Measurements from ENCODE around the gene MAPKAPK2. TPM values are rescaled to one million over a fixed set of nuclear protein-coding genes. Genes with fewer than 3 reads are reported as not detected.

MAPKAPK2 gene
- total RNA-seq, 1 experiment from 2014 or later = 51.1 TPM

- H3K36me3 ChIP-seq (ENCODE audit: control insufficient read depth in 1 of 2, insufficient read depth in 2 of 2, low read length in 2 of 2) = no peaks in the 10 kb centered on the region
- H3K9ac ChIP-seq (ENCODE audit: low read length) = no peak overlapping the region
- no peak overlapping the region for H2AFZ ChIP-seq (ENCODE audit: low read depth, low read length, poor library complexity, severe bottlenecking)
- no peak overlapping the region for H3K27ac ChIP-seq (ENCODE audit: low read depth, low read length)
- H3K9me3 ChIP-seq (ENCODE audit: control insufficient read depth in 1 of 2, insufficient read depth in 1 of 2, low read depth in 1 of 2, low read length in 2 of 2) = no peaks in the 10 kb centered on the region
- intact Hi-C loops (cut with micrococcal nuclease) = no loop called here
- peaks cover 6 to 16% of the 10 kb centered on the region in 2 experiments for H3K4me1 ChIP-seq (ENCODE audit: control insufficient read depth in 1 of 2, insufficient read depth in 2 of 2, low read length in 2 of 2)
- H3K4me3 ChIP-seq (replicated peaks in 1 of 2; ENCODE audit: low read depth in 1 of 2, low read length in 2 of 2) = no peak overlapping the region
- no peaks in the 10 kb centered on the region for H4K20me1 ChIP-seq (ENCODE audit: insufficient read depth)
- ChIA-PET RAD21 (ENCODE audit: low non-redundant PET in 1 of 2, low total read pairs in 2 of 2, uncharacterized antibody in 2 of 2, unreplicated experiment in 2 of 2) (no interaction called here), CTCF (interaction anchor here (0.7 to 2.3 kb wide), 6 partner anchors 10 to 267 kb away, joined by 3 to 12 read pairs (median 3); no protein-coding TSS in a partner anchor), POLR2A (no interaction called here)
- H3K79me2 ChIP-seq (ENCODE audit: insufficient read depth, low read length) = peaks cover 88% of the 10 kb centered on the region
- no peak for DNase-seq (ENCODE audit: low read depth, low spot score)
- H3K27me3 ChIP-seq (ENCODE audit: insufficient read depth, low read length) = no peaks in the 10 kb centered on the region
- peak overlapping the region; percentile 26; the same call in 1 of the 2 replicates for H3K4me2 ChIP-seq (ENCODE audit: low read length)
- no peaks in the 10 kb centered on the region for H3K9me2 ChIP-seq (ENCODE audit: insufficient read depth)
- TF ChIP-seq YY1 (IDR thresholded peaks at IDR 0.05; ENCODE audit: extremely low read depth, insufficient replicate concordance, low read depth, low read length) (no peak), FOSL1 (IDR thresholded peaks at IDR 0.05; ENCODE audit: low read depth) (no peak), JUND (IDR thresholded peaks at IDR 0.05) (no peak), EZH2 (IDR thresholded peaks at IDR 0.05) (no peak), TCF7L2 (IDR thresholded peaks at IDR 0.05; ENCODE audit: borderline replicate concordance, extremely low read depth, insufficient read depth, insufficient read length) (no peak), ZNF274 (IDR thresholded peaks at IDR 0.05; ENCODE audit: low read depth, low read length) (no peak)
- TF ChIP-seq, protein P1, sequence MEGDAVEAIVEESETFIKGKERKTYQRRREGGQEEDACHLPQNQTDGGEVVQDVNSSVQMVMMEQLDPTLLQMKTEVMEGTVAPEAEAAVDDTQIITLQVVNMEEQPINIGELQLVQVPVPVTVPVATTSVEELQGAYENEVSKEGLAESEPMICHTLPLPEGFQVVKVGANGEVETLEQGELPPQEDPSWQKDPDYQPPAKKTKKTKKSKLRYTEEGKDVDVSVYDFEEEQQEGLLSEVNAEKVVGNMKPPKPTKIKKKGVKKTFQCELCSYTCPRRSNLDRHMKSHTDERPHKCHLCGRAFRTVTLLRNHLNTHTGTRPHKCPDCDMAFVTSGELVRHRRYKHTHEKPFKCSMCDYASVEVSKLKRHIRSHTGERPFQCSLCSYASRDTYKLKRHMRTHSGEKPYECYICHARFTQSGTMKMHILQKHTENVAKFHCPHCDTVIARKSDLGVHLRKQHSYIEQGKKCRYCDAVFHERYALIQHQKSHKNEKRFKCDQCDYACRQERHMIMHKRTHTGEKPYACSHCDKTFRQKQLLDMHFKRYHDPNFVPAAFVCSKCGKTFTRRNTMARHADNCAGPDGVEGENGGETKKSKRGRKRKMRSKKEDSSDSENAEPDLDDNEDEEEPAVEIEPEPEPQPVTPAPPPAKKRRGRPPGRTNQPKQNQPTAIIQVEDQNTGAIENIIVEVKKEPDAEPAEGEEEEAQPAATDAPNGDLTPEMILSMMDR (IDR thresholded peaks at IDR 0.05 in 2 of 3, conservative IDR thresholded peaks at IDR 0.05 in 1 of 3; ENCODE audit: borderline replicate concordance in 1 of 3, insufficient read depth in 1 of 3, low read depth in 2 of 3, low read length in 2 of 3) = no peak
- BruUV-seq (replicated peaks) = no TSS peak
- ATAC-seq = no peak
Measured at GRCh38 chr1:206715120-206715519, 30.4 kb downstream of the MAPKAPK2 start.
